Testis (tissue), 2 donors: ENCODE measurements around the gene MEIG1.
"Not testable (repeated sequence)": the region's sequence is repeated elsewhere in the genome, so short reads cannot be mapped to it uniquely, and the experiment has no call there.

Experiments used
- CTCF ChIP-seq, 3 experiments: fragments of 450-650 bp in 2 of 3; fragments of 200-600 bp in 1 of 3; sonication (generic) in 1 of 3; IDR thresholded peaks; one replicate each; pipeline ENCODE4 v1.5.1; 2016 to 2019; ENCODE audit warnings: antibody characterized with exemption in 3 of 3, mild to moderate bottlenecking in 2 of 3, moderate library complexity in 1 of 3
- POLR2A ChIP-seq: fragments of 450-650 bp; IDR thresholded peaks from one replicate; pipeline ENCODE4 v1.6.1; 2017; ENCODE audit warnings: antibody characterized with exemption, mild to moderate bottlenecking, moderate library complexity

DNA sequence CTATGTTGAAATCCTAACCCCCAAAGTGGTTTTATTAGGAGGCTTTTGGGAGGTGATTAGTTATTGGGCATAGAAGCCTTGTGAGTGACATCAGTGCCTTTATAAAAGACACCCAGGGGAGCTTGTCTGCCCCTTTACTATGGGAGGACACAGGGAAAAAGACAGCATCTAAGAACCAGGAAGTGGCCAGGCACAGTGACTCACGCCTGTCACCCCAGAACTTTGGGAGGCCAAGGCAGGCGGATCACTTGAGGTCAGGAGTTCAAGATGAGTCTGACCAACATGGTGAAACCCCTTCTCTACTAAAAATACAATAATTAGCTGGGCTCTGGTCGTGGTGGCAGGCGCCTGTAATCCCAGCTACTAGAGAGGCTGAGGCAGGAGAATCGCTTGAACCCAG lies 20.2 kb upstream of the MEIG1 start:
- TF ChIP-seq CTCF (IDR thresholded peaks at IDR 0.05); POLR2A: not testable (repeated sequence)
